Liver (tissue), 9 donors: Measurements from ENCODE around the gene CFAP99. TPM values are rescaled to one million over a fixed set of nuclear protein-coding genes. Genes with fewer than 3 reads are reported as not detected.

Experiments used
- DNase-seq: peaks from one replicate; pipeline ENCODE4 v3.0.0-alpha.2; 2017; ENCODE audit warnings: low spot score
- H3K27ac ChIP-seq, 2 donors: one replicate each; pipeline ENCODE4 v1.7.0; 2013; ENCODE audit warnings: inconsistent platforms in 2 of 2, low read length in 2 of 2, control low read depth in 1 of 2, low read depth in 1 of 2, mild to moderate bottlenecking in 1 of 2
- H3K27me3 ChIP-seq, 4 donors: one replicate each; pipeline versions ENCODE4 v1.6.1 to v1.7.0; 2013; ENCODE audit warnings: low read length in 3 of 4, inconsistent platforms in 1 of 4, mild to moderate bottlenecking in 1 of 4, moderate library complexity in 1 of 4; ENCODE audit not compliant: control insufficient read depth in 4 of 4, insufficient read depth in 4 of 4
- H3K36me3 ChIP-seq, 4 donors: one replicate each; pipeline versions ENCODE4 v1.6.1 to v1.7.0; 2013; ENCODE audit warnings: low read length in 3 of 4, mild to moderate bottlenecking in 3 of 4, low read depth in 1 of 4, moderate library complexity in 1 of 4; ENCODE audit not compliant: control insufficient read depth in 4 of 4, insufficient read depth in 3 of 4
- H3K4me1 ChIP-seq, 4 donors: one replicate each; pipeline versions ENCODE4 v1.6.1 to v1.7.0; 2013; ENCODE audit warnings: low read length in 3 of 4, mild to moderate bottlenecking in 3 of 4, moderate library complexity in 1 of 4; ENCODE audit not compliant: control insufficient read depth in 4 of 4, insufficient read depth in 4 of 4
- H3K4me3 ChIP-seq, 3 donors: one replicate each; pipeline versions ENCODE4 v1.6.1 to v1.7.0; 2013; ENCODE audit warnings: low read length in 3 of 3, control low read depth in 1 of 3, low read depth in 1 of 3, mild to moderate bottlenecking in 1 of 3
- H3K9ac ChIP-seq, 2 donors: one replicate each; pipeline ENCODE4 v1.7.0; 2013; ENCODE audit warnings: low read length in 2 of 2, mild to moderate bottlenecking in 2 of 2, moderate library complexity in 2 of 2, control low read depth in 1 of 2, low read depth in 1 of 2
- H3K9me3 ChIP-seq, 4 donors: one replicate each; pipeline versions ENCODE4 v1.6.1 to v1.7.0; 2013; ENCODE audit warnings: low read length in 3 of 4; ENCODE audit not compliant: control insufficient read depth in 4 of 4
- EGR1 ChIP-seq, 2 donors: IDR thresholded peaks; 2 replicates each; pipeline ENCODE4 v1.6.1; 2016 to 2018; ENCODE audit warnings: antibody characterized with exemption in 2 of 2, low read depth in 2 of 2
- FOXA1 ChIP-seq: IDR thresholded peaks from 2 replicates; pipeline ENCODE4 v1.6.1; 2016; ENCODE audit warnings: antibody characterized with exemption
- GABPA ChIP-seq, 2 donors: IDR thresholded peaks in 1 of 2; conservative IDR thresholded peaks in 1 of 2; 2 replicates each; pipeline ENCODE4 v1.6.1; 2016; ENCODE audit warnings: antibody characterized with exemption in 2 of 2, mild to moderate bottlenecking in 1 of 2, moderate library complexity in 1 of 2
- HNF4A ChIP-seq, 2 donors: conservative IDR thresholded peaks; 2 replicates each; pipeline ENCODE4 v1.6.1; 2016; ENCODE audit warnings: antibody characterized with exemption in 2 of 2, mild to moderate bottlenecking in 2 of 2
- HNF4G ChIP-seq: IDR thresholded peaks from 2 replicates; pipeline ENCODE4 v1.6.1; 2016; ENCODE audit warnings: antibody characterized with exemption
- JUND ChIP-seq, 2 donors: IDR thresholded peaks; 2 replicates each; pipeline ENCODE4 v1.6.1; 2016; ENCODE audit warnings: antibody characterized with exemption in 2 of 2
- NR2F2 ChIP-seq: IDR thresholded peaks from 2 replicates; pipeline ENCODE4 v1.6.1; 2016; ENCODE audit warnings: antibody characterized with exemption
- RAD21 ChIP-seq, 2 donors: IDR thresholded peaks; 2 replicates each; pipeline ENCODE4 v1.6.1; 2016; ENCODE audit warnings: antibody characterized with exemption in 2 of 2, mild to moderate bottlenecking in 2 of 2
- RXRA ChIP-seq, 2 donors: IDR thresholded peaks; 2 replicates each; pipeline ENCODE4 v1.6.1; 2017 to 2018; ENCODE audit warnings: antibody characterized with exemption in 2 of 2, mild to moderate bottlenecking in 1 of 2
- TAF1 ChIP-seq: conservative IDR thresholded peaks from 2 replicates; pipeline ENCODE4 v1.6.1; 2016; ENCODE audit warnings: antibody characterized with exemption, mild to moderate bottlenecking
- YY1 ChIP-seq: IDR thresholded peaks from 2 replicates; pipeline ENCODE4 v1.6.1; 2016; ENCODE audit warnings: antibody characterized with exemption, mild to moderate bottlenecking
- WGBS: extraction: QIAGEN DNeasy Blood & Tissue Kit; methylation state at CpG from one replicate; pipeline ENCODE4 v1.1.7; 2013; 5-methylcytosine and 5-hydroxymethylcytosine counted together
- polyA plus RNA-seq, 2 donors: library from polyadenylated mRNA; stranded (reverse) in 1 of 2; unstranded in 1 of 2; fragments of 200-250 nt in 1 of 2; fragments of >200 nt in 1 of 2; fragmentation: Nextera tagmentation in 1 of 2; extraction: Ambion mirVana in 1 of 2; gene quantifications; one replicate each; pipeline versions ENCODE4 v1.2.1 to v1.2.3, GENCODE V29; 2013 to 2015
- total RNA-seq, 2 donors: library from RNA; depleted of rRNA; stranded (reverse); fragments of >200 nt; gene quantifications; one replicate each; pipeline ENCODE4 v1.2.3, GENCODE V29; 2014
- TF ChIP-seq, protein P1 (sequence below): IDR thresholded peaks from 2 replicates; pipeline ENCODE4 v1.6.1; 2016; ENCODE audit warnings: antibody characterized with exemption
- TF ChIP-seq, protein P2 (sequence below): IDR thresholded peaks from 2 replicates; pipeline ENCODE4 v1.6.1; 2016; ENCODE audit warnings: antibody characterized with exemption
- TF ChIP-seq, protein P3 (sequence below): IDR thresholded peaks from 2 replicates; pipeline ENCODE4 v1.6.1; 2016; ENCODE audit warnings: antibody characterized with exemption, mild to moderate bottlenecking
- TF ChIP-seq, protein P4 (sequence below): IDR thresholded peaks from 2 replicates; pipeline ENCODE4 v1.6.1; 2016; ENCODE audit warnings: antibody characterized with exemption
- donor health status: healthy.
- donor health status: healthy.
- donor health status: healthy.
- donor health status: healthy.
- donor health status: healthy.

CFAP99 gene
- total and polyA plus RNA-seq, 4 donors, result 0.33 to 0.36 TPM; not detected in 2

DNA sequence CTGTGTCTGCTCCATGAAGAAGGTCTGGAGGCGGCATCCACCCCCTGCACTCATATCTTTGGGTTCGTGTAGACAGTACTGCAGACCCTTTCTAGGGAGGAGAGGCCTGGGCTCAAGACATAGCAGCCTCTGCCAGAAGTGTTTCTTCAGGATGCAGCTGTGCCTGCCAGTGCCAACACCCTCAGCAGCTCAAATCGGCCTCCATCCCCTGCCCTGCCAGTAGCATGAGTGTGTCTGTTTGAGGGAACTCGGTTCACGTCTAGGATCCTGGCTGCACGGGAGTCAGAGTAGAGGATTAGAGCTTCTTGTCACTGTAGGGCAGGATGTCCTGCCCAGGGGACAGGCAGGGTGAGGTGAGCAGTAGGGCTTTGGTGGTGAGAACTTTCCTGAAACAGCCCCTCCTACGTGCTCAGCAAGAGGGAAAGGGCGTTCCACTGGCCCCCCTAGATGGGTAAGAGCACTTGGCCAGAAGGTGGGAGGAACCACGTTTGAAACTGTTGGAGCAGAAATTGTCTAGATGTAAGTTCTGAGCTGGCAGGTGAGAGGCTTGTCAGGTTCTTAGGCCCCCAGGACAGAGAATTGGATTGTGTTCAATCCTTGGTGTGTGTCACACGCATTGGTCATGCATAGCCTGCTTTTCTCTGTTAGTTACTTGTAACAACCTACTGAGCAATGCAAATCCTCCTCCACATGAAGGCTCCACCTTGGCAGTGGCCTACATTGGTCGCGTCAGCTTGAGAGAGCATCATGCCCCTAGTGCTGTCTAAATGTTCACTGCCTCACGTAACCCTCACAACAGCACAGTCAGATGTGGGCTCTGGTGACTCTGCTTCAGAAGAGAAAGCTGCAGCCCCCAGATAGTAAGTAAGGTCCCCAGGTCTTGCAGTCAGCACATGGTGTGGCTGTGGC, 91.8 kb downstream of the CFAP99 start:
- no peak overlapping the region for H3K27ac ChIP-seq
- H3K9me3 ChIP-seq, result no peaks in the 10 kb centered on the region
- WGBS, result 95% methylated on average over 13 of the region's 13 CpGs
- H3K36me3 ChIP-seq, result peaks cover 10 to 54% (median 31%) of the 10 kb centered on the region in 4 donors
- H3K4me3 ChIP-seq, result no peak overlapping the region
- H3K27me3 ChIP-seq, result no peaks in the 10 kb centered on the region
- no peaks in the 10 kb centered on the region for H3K4me1 ChIP-seq
- DNase-seq, result no peak
- TF ChIP-seq, protein P1, sequence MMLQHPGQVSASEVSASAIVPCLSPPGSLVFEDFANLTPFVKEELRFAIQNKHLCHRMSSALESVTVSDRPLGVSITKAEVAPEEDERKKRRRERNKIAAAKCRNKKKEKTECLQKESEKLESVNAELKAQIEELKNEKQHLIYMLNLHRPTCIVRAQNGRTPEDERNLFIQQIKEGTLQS, result no peak
- no peak for TF ChIP-seq YY1
- TF ChIP-seq HNF4G, result no peak
- no peak for TF ChIP-seq JUND (IDR thresholded peaks at IDR 0.05)
- TF ChIP-seq FOXA1, result no peak
- TF ChIP-seq, protein P2, sequence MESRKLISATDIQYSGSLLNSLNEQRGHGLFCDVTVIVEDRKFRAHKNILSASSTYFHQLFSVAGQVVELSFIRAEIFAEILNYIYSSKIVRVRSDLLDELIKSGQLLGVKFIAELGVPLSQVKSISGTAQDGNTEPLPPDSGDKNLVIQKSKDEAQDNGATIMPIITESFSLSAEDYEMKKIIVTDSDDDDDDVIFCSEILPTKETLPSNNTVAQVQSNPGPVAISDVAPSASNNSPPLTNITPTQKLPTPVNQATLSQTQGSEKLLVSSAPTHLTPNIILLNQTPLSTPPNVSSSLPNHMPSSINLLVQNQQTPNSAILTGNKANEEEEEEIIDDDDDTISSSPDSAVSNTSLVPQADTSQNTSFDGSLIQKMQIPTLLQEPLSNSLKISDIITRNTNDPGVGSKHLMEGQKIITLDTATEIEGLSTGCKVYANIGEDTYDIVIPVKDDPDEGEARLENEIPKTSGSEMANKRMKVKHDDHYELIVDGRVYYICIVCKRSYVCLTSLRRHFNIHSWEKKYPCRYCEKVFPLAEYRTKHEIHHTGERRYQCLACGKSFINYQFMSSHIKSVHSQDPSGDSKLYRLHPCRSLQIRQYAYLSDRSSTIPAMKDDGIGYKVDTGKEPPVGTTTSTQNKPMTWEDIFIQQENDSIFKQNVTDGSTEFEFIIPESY, result no peak
- TF ChIP-seq, protein P3, sequence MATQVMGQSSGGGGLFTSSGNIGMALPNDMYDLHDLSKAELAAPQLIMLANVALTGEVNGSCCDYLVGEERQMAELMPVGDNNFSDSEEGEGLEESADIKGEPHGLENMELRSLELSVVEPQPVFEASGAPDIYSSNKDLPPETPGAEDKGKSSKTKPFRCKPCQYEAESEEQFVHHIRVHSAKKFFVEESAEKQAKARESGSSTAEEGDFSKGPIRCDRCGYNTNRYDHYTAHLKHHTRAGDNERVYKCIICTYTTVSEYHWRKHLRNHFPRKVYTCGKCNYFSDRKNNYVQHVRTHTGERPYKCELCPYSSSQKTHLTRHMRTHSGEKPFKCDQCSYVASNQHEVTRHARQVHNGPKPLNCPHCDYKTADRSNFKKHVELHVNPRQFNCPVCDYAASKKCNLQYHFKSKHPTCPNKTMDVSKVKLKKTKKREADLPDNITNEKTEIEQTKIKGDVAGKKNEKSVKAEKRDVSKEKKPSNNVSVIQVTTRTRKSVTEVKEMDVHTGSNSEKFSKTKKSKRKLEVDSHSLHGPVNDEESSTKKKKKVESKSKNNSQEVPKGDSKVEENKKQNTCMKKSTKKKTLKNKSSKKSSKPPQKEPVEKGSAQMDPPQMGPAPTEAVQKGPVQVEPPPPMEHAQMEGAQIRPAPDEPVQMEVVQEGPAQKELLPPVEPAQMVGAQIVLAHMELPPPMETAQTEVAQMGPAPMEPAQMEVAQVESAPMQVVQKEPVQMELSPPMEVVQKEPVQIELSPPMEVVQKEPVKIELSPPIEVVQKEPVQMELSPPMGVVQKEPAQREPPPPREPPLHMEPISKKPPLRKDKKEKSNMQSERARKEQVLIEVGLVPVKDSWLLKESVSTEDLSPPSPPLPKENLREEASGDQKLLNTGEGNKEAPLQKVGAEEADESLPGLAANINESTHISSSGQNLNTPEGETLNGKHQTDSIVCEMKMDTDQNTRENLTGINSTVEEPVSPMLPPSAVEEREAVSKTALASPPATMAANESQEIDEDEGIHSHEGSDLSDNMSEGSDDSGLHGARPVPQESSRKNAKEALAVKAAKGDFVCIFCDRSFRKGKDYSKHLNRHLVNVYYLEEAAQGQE, result no peak
- TF ChIP-seq RAD21 (IDR thresholded peaks at IDR 0.05), result no peak
- no peak overlapping the region for H3K9ac ChIP-seq

DNA sequence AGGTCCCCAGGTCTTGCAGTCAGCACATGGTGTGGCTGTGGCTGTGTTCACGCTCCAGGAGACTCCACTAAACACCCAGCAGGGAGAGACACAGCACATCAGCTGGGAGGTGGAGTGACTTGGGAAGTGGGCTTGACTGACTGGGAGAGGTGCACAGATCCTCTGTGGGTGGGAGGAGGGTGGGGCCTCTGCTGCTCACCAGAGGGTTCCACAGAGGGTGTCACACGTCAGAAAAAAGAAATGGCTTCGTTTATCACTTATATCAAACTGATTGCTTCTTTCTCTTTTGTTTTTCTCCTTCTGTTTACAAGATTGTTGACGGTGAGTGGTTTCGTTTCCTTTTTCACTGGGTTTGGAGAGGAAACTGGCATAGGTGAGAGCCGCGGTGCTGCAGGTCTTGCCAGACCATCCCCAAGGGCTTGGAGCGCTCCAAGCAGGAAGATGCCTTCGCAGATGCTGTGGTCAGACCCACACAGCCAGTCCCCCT, 92.9 kb downstream of the CFAP99 start:
- Histone ChIP-seq H3K27ac (no peak overlapping the region), H3K9me3 (no peaks in the 10 kb centered on the region), H3K36me3 (peaks cover 10 to 58% (median 32%) of the 10 kb centered on the region in 4 donors)
- TF ChIP-seq, protein P2, result no peak
- no peak for TF ChIP-seq HNF4G
- TF ChIP-seq, protein P3, result no peak
- TF ChIP-seq HNF4A (conservative IDR thresholded peaks at IDR 0.05), result no peak
- no peak for TF ChIP-seq GABPA (IDR thresholded peaks at IDR 0.05 in 1 of 2, conservative IDR thresholded peaks at IDR 0.05 in 1 of 2)
- TF ChIP-seq RAD21 (IDR thresholded peaks at IDR 0.05), result no peak
- no peak for TF ChIP-seq YY1
- TF ChIP-seq RXRA (IDR thresholded peaks at IDR 0.05), result no peak
- TF ChIP-seq, protein P4, sequence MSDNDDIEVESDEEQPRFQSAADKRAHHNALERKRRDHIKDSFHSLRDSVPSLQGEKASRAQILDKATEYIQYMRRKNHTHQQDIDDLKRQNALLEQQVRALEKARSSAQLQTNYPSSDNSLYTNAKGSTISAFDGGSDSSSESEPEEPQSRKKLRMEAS, result no peak
- TF ChIP-seq EGR1 (IDR thresholded peaks at IDR 0.05; ENCODE audit: low read depth in 2 of 2), result no peak
- TF ChIP-seq JUND (IDR thresholded peaks at IDR 0.05), result no peak
- TF ChIP-seq NR2F2, result no peak
- no peak for TF ChIP-seq TAF1
- no peak for TF ChIP-seq FOXA1
- TF ChIP-seq, protein P1, result no peak

More for the DNA sequence above, 92.9 kb downstream of the CFAP99 start:
- Histone ChIP-seq H3K4me3 (no peak overlapping the region), H3K9ac (no peak overlapping the region), H3K27me3 (no peaks in the 10 kb centered on the region), H3K4me1 (no peaks in the 10 kb centered on the region)
- no peak for DNase-seq
- 76% methylated on average over 9 of the region's 9 CpGs for WGBS
